Mammary epithelial cell (primary cell): ENCODE data around the gene RCOR3.

Experiments
- EZH2 ChIP-seq: IDR thresholded peaks from 2 replicates; pipeline ENCODE4 v1.6.1; 2012; ENCODE audit warnings: low read length, inconsistent platforms, borderline replicate concordance
- TF ChIP-seq, protein P1 (sequence below), 2 donors: IDR thresholded peaks in 1 of 2; conservative IDR thresholded peaks in 1 of 2; 2 replicates each; pipeline ENCODE4 v1.5.1; 2011 to 2012; ENCODE audit warnings: inconsistent platforms in 2 of 2, low read length in 2 of 2, mild to moderate bottlenecking in 2 of 2, control low read depth in 1 of 2, low read depth in 1 of 2; ENCODE audit not compliant: insufficient read depth in 1 of 2; ENCODE audit errors: extremely low read depth in 1 of 2

DNA sequence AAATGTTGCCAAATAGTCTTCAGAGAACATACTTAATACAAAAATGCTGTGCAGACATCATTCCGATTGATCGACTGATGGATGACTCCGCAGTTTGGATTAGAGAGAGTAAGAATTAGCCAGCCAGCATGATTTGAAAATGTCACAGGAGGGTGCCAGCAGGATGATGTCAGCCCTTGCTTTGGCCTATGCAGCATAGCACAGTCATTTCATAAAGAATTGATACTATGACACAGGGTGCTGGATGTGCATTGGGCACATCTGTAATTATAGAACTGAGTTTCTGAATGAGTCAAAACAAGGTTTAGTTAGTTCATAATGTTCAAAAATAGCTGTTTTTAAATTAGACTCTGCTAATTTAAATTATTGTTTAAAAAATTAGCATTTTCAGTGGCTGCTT is 45.9 kb downstream of the RCOR3 start:
- TF ChIP-seq, protein P1, sequence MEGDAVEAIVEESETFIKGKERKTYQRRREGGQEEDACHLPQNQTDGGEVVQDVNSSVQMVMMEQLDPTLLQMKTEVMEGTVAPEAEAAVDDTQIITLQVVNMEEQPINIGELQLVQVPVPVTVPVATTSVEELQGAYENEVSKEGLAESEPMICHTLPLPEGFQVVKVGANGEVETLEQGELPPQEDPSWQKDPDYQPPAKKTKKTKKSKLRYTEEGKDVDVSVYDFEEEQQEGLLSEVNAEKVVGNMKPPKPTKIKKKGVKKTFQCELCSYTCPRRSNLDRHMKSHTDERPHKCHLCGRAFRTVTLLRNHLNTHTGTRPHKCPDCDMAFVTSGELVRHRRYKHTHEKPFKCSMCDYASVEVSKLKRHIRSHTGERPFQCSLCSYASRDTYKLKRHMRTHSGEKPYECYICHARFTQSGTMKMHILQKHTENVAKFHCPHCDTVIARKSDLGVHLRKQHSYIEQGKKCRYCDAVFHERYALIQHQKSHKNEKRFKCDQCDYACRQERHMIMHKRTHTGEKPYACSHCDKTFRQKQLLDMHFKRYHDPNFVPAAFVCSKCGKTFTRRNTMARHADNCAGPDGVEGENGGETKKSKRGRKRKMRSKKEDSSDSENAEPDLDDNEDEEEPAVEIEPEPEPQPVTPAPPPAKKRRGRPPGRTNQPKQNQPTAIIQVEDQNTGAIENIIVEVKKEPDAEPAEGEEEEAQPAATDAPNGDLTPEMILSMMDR (conservative IDR thresholded peaks at IDR 0.05 in 1 of 2, IDR thresholded peaks at IDR 0.05 in 1 of 2; ENCODE audit: extremely low read depth in 1 of 2, insufficient read depth in 1 of 2, low read depth in 1 of 2, low read length in 2 of 2): no peak
- TF ChIP-seq EZH2: no peak
